Testis (tissue), 3 donors: ENCODE data around the gene PTPRN2. TPM values are rescaled to one million over a fixed set of nuclear protein-coding genes. Genes with fewer than 3 reads are reported as not detected.

Source experiments
- DNase-seq: peaks from one replicate; pipeline ENCODE4 v3.0.0-alpha.2; 2019
- H3K27ac ChIP-seq, 2 donors: fragments of 200-600 bp; sonication (generic); one replicate each; pipeline ENCODE4 v1.5.1; 2019
- H3K27me3 ChIP-seq: fragments of 200-600 bp; sonication (generic); one replicate; pipeline ENCODE4 v1.5.1; 2019
- H3K36me3 ChIP-seq: fragments of 200-600 bp; sonication (generic); one replicate; pipeline ENCODE4 v1.5.1; 2017; ENCODE audit warnings: low read depth; ENCODE audit errors: missing control alignments
- H3K4me1 ChIP-seq: fragments of 200-600 bp; sonication (generic); one replicate; pipeline ENCODE4 v1.5.1; 2019
- H3K4me3 ChIP-seq, 2 donors: fragments of 200-600 bp; sonication (generic); one replicate each; pipeline ENCODE4 v1.5.1; 2017 to 2019
- H3K9me3 ChIP-seq: fragments of 200-600 bp; sonication (generic); one replicate; pipeline ENCODE4 v1.5.1; 2017
- POLR2A ChIP-seq: fragments of 450-650 bp; IDR thresholded peaks from one replicate; pipeline ENCODE4 v1.6.1; 2017; ENCODE audit warnings: antibody characterized with exemption, mild to moderate bottlenecking, moderate library complexity
- WGBS, 2 donors: methylation state at CpG; one replicate each; pipeline ENCODE4 v1.1.5; 2018; 5-methylcytosine and 5-hydroxymethylcytosine counted together
- intact Hi-C: fragments of 100-400 bp; cut with DNase I; formaldehyde crosslinking; loops from one replicate; pipeline ENCODE4 v1.15.1; 2023; ENCODE audit warnings: low total_unique reads
- polyA plus RNA-seq: library from polyadenylated mRNA; stranded (reverse); fragments of 350-450 nt; fragmentation: Illumina TruSeq; extraction: RNeasy Lipid Tissue Mini Kit (QIAGEN cat#74804); gene quantifications from one replicate; pipeline ENCODE4 v1.2.3, GENCODE V29; 2014; ENCODE audit warnings: low read depth, low replicate concordance; ENCODE audit not compliant: insufficient read depth
- total RNA-seq, 2 donors: library from RNA; depleted of rRNA; stranded (reverse); fragments of >200 nt; gene quantifications; one replicate each; pipeline ENCODE4 v1.2.3, GENCODE V29; 2016
- TF ChIP-seq, protein P1 (sequence below), 3 experiments: fragments of 450-650 bp in 2 of 3; fragments of 200-600 bp in 1 of 3; sonication (generic) in 1 of 3; IDR thresholded peaks; one replicate each; pipeline ENCODE4 v1.5.1; 2016 to 2019; ENCODE audit warnings: antibody characterized with exemption in 3 of 3, mild to moderate bottlenecking in 2 of 3, moderate library complexity in 1 of 3

PTPRN2 gene
- total and polyA plus RNA-seq, 3 donors from 2014 or later, result 9.3 to 10.8 (median 9.8) TPM

DNA sequence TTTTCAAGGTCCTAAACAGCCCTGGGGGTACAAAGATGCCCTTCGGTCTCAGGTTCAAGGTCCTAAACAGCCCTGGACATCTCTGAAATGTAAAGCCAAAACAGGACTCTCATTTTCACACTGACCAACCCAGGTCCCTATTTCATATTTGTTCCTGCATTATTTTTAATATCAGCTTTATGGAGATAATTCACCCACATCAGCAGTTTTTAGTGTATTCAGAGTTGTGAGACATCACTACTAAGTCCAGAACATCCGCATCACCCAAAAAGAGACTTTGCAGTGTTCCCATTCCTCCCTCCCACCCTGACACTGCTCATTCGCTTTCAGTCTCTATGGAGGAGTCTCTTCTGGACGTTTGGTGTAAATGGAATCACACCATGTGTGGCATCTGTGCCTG is 420.2 kb downstream of the PTPRN2 start:
- 81 to 83% methylated on average over 4 of the region's 4 CpGs for whole genome bisulfite sequencing, 2 donors
- Histone ChIP-seq H3K27me3 (no peaks in the 10 kb centered on the region), H3K27ac (no peak overlapping the region), H3K4me1 (no peaks in the 10 kb centered on the region), H3K4me3 (no peak overlapping the region), H3K36me3 (no peaks in the 10 kb centered on the region), H3K9me3 (no peaks in the 10 kb centered on the region)
- no peak for DNase-seq
- intact Hi-C loops, result no loop called here
- TF ChIP-seq, protein P1, sequence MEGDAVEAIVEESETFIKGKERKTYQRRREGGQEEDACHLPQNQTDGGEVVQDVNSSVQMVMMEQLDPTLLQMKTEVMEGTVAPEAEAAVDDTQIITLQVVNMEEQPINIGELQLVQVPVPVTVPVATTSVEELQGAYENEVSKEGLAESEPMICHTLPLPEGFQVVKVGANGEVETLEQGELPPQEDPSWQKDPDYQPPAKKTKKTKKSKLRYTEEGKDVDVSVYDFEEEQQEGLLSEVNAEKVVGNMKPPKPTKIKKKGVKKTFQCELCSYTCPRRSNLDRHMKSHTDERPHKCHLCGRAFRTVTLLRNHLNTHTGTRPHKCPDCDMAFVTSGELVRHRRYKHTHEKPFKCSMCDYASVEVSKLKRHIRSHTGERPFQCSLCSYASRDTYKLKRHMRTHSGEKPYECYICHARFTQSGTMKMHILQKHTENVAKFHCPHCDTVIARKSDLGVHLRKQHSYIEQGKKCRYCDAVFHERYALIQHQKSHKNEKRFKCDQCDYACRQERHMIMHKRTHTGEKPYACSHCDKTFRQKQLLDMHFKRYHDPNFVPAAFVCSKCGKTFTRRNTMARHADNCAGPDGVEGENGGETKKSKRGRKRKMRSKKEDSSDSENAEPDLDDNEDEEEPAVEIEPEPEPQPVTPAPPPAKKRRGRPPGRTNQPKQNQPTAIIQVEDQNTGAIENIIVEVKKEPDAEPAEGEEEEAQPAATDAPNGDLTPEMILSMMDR (IDR thresholded peaks at IDR 0.05), result no peak
- no peak for TF ChIP-seq POLR2A

DNA sequence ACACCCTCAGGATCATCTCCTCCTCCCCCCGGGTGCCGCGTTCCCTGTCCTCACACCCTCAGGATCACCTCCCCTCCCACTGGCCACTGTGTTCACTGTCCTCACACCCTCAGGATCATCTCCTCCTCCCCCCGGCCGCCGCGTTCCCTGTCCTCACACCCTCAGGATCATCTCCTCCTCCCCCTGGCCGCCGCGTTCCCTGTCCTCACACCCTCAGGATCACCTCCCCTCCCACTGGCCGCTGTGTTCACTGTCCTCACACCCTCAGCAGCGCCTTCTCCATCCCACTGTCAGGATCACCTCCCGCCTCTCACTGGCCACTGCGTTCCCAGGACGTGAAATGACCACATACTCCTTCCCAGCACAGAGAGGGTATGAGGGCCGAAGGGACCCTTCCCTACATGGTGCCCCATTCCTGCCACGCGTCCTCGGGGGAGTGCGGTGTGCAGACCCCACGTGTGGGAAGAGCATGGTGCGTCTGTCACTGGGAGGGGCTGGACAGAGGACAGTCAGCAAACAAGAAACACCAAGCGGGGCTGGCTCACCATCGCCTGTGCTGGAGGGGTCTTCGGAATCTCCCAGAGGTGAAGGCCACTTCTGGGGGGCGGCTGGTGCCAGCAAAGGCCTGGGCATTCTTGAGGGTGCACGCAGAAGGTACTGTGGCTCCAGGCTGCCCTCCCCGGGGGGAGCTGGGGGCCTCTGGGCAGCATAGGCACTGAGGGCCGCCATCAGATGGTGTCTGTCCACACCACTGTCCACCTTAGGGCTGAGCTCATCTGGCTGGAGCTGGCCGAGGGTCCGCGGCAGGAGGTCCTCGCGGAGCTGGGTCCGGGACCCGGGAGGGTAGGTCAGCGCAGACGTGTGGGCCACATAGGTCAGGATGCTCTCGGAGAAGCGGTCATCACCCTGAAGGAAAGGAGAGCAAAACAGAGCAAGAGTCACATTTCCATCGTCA is 421.0 kb downstream of the PTPRN2 start:
- WGBS, 2 donors, result 90 to 93% methylated on average over 27 to 41 of the region's 41 CpGs
- no peak for TF ChIP-seq POLR2A
- TF ChIP-seq, protein P1 (IDR thresholded peaks at IDR 0.05), result no peak
- Histone ChIP-seq H3K36me3 (no peaks in the 10 kb centered on the region), H3K27ac (no peak overlapping the region), H3K9me3 (no peaks in the 10 kb centered on the region), H3K4me1 (no peaks in the 10 kb centered on the region), H3K4me3 (no peak overlapping the region), H3K27me3 (no peaks in the 10 kb centered on the region)
- DNase-seq, result no peak
- intact Hi-C loops, result no loop called here

DNA sequence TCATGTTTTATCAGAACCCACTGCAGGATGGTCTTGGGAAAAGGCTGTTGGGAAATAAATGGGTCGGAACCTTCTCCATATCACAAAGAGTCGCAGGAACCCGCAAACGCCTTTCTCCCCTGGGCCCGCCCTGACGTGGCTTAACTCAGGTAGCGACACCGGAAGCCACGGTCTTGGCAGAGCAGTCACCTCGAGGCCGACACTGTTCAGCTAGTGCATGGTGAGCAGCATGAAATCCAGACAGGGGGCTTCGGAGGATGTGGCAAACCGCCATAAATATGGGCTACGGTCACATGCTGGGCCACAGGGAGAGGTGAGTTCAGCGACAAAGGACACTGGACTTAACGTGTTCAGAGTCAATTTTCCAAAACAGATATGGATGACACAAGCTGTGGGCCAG is 421.9 kb downstream of the PTPRN2 start:
- H3K36me3 ChIP-seq, result no peaks in the 10 kb centered on the region
- DNase-seq, result no peak
- no peaks in the 10 kb centered on the region for H3K27me3 ChIP-seq
- no peaks in the 10 kb centered on the region for H3K9me3 ChIP-seq
- H3K4me3 ChIP-seq, result no peak overlapping the region
- intact Hi-C loops, result no loop called here
- no peaks in the 10 kb centered on the region for H3K4me1 ChIP-seq
- H3K27ac ChIP-seq, result no peak overlapping the region
- no peak for TF ChIP-seq POLR2A
- 83 to 90% methylated on average over 16 of the region's 16 CpGs for WGBS, 2 donors

DNA sequence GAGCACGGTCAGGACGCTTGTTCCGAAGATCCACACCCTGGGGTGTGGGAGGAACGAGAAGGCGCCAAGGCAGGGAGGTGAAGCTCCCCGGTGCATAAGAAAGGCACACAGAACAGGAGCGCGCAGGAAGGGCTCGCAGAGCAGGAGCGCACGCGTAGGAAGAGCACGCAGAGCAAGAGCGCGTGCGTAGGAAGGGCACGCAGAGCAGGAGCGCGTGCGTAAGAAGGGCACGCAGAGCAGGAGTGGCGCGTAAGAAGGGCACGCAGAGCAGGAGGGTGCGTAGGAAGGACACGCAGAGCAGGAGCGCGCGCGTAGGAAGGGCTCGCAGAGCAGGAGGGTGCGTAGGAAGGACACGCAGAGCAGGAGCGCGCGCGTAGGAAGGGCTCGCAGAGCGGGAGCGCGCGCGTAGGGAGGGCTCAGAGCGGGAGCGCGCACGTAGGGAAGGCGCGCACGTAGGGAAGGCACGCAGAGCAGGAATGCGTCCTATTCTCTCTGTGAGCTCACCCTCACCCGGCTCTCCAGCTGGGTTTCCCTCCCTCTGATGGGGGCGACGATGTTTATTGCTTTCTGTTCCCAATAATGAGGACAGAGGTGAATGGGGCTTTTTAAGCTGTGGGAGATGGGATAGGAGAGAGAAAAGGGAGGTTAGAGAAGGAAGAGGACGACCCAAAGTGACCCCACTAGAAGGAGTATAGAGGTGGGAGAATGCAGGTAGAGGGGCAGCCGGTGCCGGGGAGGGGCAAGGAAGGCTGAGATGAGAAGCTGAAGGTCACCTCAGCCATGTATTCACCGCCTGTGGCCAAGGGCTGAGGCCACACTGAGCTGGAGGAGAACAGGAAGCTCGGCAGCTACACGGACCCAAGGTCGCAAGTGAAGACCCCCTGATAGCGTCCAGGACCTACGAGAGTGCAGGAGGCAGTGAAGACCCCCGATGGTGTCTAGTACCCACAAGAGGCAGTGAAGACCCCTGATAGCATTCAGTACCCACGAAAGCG is 423.2 kb downstream of the PTPRN2 start:
- WGBS, 2 donors, result 43 to 46% methylated on average over 65 to 67 of the region's 67 CpGs
- intact Hi-C loops, result no loop called here
- TF ChIP-seq, protein P1 (IDR thresholded peaks at IDR 0.05), result no peak
- no peak for TF ChIP-seq POLR2A
- Histone ChIP-seq H3K36me3 (no peaks in the 10 kb centered on the region), H3K27me3 (no peaks in the 10 kb centered on the region), H3K9me3 (no peaks in the 10 kb centered on the region), H3K27ac (peak overlapping the region in 1 of 2 donors; percentile 35), H3K4me3 (peak overlapping the region in 1 of 2 donors; percentile 30), H3K4me1 (no peaks in the 10 kb centered on the region)
- DNase-seq, result peak; percentile 80

DNA sequence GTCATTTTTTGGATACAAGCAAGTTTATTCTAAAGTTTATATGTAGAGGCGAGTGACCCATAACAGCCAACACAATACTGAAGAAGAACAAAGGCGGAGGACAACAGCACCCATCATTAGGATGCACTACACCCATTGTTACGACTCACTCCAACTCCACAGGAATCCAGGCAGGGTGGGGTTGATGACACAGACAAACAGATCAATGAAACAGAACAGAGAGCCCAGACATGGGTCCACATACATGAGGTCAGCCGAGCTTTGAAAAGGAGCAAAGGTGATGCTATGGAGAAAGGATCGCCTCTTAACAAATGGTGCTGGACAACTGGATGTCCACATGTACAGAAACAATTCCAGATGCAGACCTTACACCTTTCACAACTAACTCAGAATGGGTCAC is 426.4 kb downstream of the PTPRN2 start:
- intact Hi-C loops, result no loop called here
- no peak for TF ChIP-seq POLR2A
- TF ChIP-seq, protein P1 (IDR thresholded peaks at IDR 0.05), result no peak
- Histone ChIP-seq H3K9me3 (no peaks in the 10 kb centered on the region), H3K27me3 (no peaks in the 10 kb centered on the region), H3K36me3 (no peaks in the 10 kb centered on the region), H3K4me1 (no peaks in the 10 kb centered on the region), H3K27ac (no peak overlapping the region), H3K4me3 (no peak overlapping the region)
- 90 to 92% methylated on average over 5 of the region's 5 CpGs for WGBS, 2 donors
- DNase-seq, result no peak
